GM13977 (cell line): ENCODE measurements around the gene NAA38.

Experiments
- DNase-seq: peaks from one replicate; pipeline ENCODE4 v3.0.0; 2012; ENCODE audit warnings: low spot score
- in situ Hi-C: fragments of 300-500 bp; cut with MboI; formaldehyde crosslinking; loops from one replicate; pipeline ENCODE4 v1.12.0; 2022; ENCODE audit warnings: low sequenced_read_pairs, low pct_unique_long_range_greater_than_20kb, mixed read lengths, inconsistent platforms; ENCODE audit not compliant: unreplicated experiment
- TF ChIP-seq, protein P1 (sequence below): IDR thresholded peaks from 2 replicates; pipeline ENCODE4 v1.5.1; 2012; ENCODE audit warnings: mild to moderate bottlenecking, control low read depth; ENCODE audit not compliant: insufficient read depth; ENCODE audit errors: extremely low read depth, missing control alignments

NAA38 gene

DNA sequence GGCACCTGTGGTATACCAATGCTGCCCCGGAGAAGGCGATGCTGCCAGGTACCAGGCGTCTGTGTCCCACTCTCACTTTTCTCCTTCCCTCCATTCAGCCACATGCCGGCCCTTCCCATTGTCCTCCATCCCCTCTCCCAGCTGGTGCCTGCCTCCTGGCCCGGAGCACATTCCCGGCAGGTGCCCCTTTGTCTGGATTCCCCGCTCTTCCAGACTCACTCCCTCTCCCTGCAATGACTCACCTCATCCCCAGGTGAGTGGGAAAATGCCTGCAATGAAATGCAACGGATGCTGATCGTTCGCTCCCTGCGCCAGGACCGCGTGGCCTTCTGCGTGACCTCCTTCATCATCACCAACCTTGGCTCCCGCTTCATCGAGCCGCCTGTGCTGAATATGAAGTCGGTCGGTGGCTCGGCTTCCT, 33.8 kb downstream of the NAA38 start:
- in situ Hi-C loops, result no loop called here
- no peak for DNase-seq
- TF ChIP-seq, protein P1, sequence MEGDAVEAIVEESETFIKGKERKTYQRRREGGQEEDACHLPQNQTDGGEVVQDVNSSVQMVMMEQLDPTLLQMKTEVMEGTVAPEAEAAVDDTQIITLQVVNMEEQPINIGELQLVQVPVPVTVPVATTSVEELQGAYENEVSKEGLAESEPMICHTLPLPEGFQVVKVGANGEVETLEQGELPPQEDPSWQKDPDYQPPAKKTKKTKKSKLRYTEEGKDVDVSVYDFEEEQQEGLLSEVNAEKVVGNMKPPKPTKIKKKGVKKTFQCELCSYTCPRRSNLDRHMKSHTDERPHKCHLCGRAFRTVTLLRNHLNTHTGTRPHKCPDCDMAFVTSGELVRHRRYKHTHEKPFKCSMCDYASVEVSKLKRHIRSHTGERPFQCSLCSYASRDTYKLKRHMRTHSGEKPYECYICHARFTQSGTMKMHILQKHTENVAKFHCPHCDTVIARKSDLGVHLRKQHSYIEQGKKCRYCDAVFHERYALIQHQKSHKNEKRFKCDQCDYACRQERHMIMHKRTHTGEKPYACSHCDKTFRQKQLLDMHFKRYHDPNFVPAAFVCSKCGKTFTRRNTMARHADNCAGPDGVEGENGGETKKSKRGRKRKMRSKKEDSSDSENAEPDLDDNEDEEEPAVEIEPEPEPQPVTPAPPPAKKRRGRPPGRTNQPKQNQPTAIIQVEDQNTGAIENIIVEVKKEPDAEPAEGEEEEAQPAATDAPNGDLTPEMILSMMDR, result no peak

DNA sequence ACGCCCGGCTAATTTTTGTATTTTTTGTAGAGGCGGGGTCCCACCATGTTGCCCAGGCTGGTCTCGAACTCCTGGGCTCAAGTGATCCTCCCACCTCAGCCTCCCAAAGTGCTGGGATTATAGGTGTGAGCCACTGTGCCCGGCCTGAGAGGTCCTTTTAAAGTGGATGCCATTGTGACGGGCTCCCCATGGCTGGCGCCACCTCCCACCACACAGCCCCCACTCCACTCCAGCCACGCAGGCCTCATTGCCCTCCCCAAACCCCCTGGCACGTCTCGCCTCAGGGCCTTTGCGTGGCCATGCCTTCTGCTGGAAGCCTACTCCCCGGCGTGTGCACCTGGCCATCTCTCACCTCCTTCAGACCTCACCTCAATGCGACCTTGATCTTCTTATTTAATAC, 35.2 kb downstream of the NAA38 start:
- TF ChIP-seq, protein P1, result no peak
- DNase-seq, result no peak
- in situ Hi-C loops, result no loop called here

DNA sequence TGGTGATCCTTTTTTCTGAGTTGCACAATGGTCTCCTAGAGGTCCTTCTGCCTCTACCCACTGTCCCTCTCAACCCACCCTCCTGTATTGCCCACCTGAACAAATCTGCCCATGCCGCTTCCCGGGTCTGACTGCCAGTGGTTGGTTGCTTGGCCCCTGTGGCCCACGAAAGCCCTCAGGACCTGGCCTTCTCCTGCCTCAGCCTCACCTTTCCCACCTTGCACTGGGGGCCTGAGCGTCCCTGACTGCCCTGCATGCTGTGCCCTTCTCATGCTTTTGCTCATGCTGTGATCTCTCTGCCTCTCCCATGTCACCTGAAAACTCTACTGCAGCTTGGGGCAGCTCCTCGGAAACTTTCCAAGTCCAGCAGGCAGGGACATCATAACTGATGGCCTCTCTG, 37.1 kb downstream of the NAA38 start:
- in situ Hi-C loops, result no loop called here
- TF ChIP-seq, protein P1, result no peak
- no peak for DNase-seq

DNA sequence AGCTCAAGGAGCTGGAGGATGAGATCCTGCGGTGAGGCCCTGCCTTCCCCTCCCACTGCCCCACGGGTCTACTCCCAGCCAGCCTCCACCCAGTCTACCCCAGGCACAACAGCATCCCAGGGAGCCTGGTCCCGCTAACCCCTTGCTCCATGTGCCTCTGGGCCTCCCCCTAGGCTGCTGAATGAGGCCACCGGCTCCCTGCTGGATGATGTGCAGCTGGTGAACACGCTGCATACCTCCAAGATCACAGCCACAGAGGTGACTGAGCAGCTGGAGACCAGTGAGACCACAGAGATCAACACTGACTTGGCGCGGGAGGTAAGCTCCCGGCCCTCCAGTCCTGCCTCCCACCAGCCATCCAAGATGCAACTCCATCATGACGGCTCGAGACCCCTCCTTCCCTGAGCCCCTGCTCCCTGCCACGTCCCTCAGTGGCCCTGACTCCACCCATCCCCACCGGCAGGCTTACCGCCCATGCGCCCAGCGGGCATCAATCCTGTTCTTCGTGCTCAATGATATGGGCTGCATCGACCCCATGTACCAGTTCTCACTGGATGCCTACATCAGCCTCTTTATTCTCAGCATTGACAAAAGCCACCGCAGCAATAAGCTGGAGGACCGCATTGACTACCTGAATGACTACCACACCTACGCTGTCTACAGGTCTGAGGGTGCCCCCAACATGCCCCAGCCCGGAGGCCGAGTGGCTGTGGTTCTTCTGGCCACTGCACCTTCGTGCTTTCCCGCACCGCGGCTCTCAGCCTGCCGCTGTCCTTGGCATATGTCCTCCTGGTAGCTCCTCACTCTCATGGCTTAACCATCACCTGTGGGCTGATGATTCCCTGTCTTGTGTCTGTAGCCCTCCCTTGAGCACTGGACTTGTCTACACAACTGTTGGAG, 38.4 kb downstream of the NAA38 start:
- TF ChIP-seq, protein P1, result no peak
- in situ Hi-C loops, result no loop called here
- DNase-seq, result no peak

DNA sequence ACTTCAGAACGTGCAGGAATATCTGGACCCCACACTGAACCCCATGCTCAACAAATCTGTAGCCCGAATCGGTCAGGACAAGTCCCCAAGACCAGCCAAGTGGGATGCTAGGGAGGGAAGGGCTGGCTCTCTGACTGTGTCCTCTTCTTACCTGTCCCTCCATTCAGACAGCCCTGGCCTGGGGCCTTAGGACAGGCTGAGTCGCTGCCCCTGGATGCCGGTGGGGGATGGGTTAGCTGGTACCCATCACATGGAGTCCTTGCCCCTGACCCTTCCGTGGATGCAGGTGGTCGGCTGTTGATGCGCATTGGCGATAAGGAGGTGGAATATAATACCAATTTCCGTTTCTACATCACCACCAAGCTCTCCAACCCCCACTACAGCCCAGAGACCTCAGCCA, 39.3 kb downstream of the NAA38 start:
- no peak for DNase-seq
- TF ChIP-seq, protein P1, result no peak
- in situ Hi-C loops, result no loop called here

DNA sequence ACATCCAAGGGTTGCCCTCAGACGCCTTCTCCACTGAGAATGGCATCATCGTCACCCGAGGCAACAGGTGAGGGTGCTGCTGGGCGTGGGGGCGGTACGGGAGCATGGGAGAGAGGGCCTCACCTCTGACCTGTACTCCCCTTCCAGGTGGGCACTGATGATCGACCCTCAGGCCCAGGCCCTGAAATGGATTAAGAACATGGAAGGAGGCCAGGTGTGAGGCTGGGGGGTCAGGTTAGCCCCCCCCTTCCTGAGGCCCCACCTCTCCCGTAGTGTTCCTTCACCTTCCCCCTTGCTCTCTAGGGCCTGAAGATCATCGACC, 39.8 kb downstream of the NAA38 start:
- in situ Hi-C loops, result no loop called here
- DNase-seq, result no peak
- TF ChIP-seq, protein P1, result no peak
